MM.1S (cell line): ENCODE results near the gene PCLO.

Experiments
- DNase-seq: peaks from one replicate; pipeline ENCODE4 v3.0.0-alpha.2; 2015
- H2AFZ ChIP-seq: fragments of 300-600 bp; sonication (generic); 2 replicates; pipeline ENCODE4 v1.6.0; 2016; ENCODE audit warnings: antibody characterized with exemption, low read length
- H3F3A ChIP-seq: fragments of 300-600 bp; sonication (generic); 2 replicates; pipeline ENCODE4 v1.6.1; 2016; ENCODE audit warnings: mild to moderate bottlenecking, antibody characterized with exemption, low read length, moderate library complexity, mixed read lengths; ENCODE audit not compliant: insufficient read depth
- H3K27ac ChIP-seq: fragments of 300-600 bp; sonication (generic); 2 replicates; pipeline ENCODE4 v1.5.1; 2016; ENCODE audit warnings: mild to moderate bottlenecking, low read length
- H3K27me3 ChIP-seq: fragments of 300-600 bp; sonication (generic); replicated peaks from 2 replicates; pipeline ENCODE4 v1.6.0; 2016; ENCODE audit warnings: low read length; ENCODE audit not compliant: insufficient read depth
- H3K36me3 ChIP-seq: fragments of 300-600 bp; sonication (generic); replicated peaks from 2 replicates; pipeline ENCODE4 v1.6.1; 2016; ENCODE audit warnings: mild to moderate bottlenecking, low read length, mixed read lengths; ENCODE audit not compliant: insufficient read depth
- H3K4me1 ChIP-seq: fragments of 300-600 bp; sonication (generic); 2 replicates; pipeline ENCODE4 v1.6.1; 2016; ENCODE audit warnings: low read length, mixed read lengths
- H3K4me2 ChIP-seq: fragments of 300-600 bp; sonication (generic); 2 replicates; pipeline ENCODE4 v1.6.0; 2016; ENCODE audit warnings: low read depth, low read length
- H3K4me3 ChIP-seq: fragments of 300-600 bp; sonication (generic); 2 replicates; pipeline ENCODE4 v1.5.1; 2016; ENCODE audit warnings: low read length, mixed read lengths
- H3K79me2 ChIP-seq: fragments of 300-600 bp; sonication (generic); 2 replicates; pipeline ENCODE4 v1.6.1; 2016; ENCODE audit warnings: mixed run types, low read length, mixed read lengths
- H3K9ac ChIP-seq: fragments of 300-600 bp; sonication (generic); 2 replicates; pipeline ENCODE4 v1.6.1; 2016; ENCODE audit warnings: low read length, mixed read lengths
- H3K9me2 ChIP-seq: fragments of 300-600 bp; sonication (generic); replicated peaks from 2 replicates; pipeline ENCODE4 v1.6.1; 2016; ENCODE audit warnings: mild to moderate bottlenecking, low read length, mixed read lengths; ENCODE audit not compliant: insufficient read depth
- H3K9me3 ChIP-seq: fragments of 300-600 bp; sonication (generic); replicated peaks from 2 replicates; pipeline ENCODE4 v1.6.1; 2016; ENCODE audit warnings: mild to moderate bottlenecking, low read length, mixed read lengths; ENCODE audit not compliant: insufficient read depth
- H4K20me1 ChIP-seq: fragments of 300-600 bp; sonication (generic); 2 replicates; pipeline ENCODE4 v1.6.1; 2016; ENCODE audit warnings: mild to moderate bottlenecking, low read length, moderate library complexity, mixed read lengths; ENCODE audit not compliant: insufficient read depth
- CTCF ChIP-seq: fragments of 300-600 bp; sonication (generic); IDR thresholded peaks from 2 replicates; pipeline ENCODE4 v1.5.1; 2016; ENCODE audit warnings: antibody characterized with exemption, low read length, mixed read lengths
- EZH2 ChIP-seq: fragments of 300-600 bp; sonication (generic); optimal IDR thresholded peaks from 2 replicates; pipeline ENCODE3; 2017; ENCODE audit warnings: low read depth, mild to moderate bottlenecking, antibody characterized with exemption, low read length, mixed read lengths
- EZH2phosphoT487 ChIP-seq: fragments of 300-600 bp; sonication (generic); IDR thresholded peaks from 2 replicates; pipeline ENCODE4 v1.6.1; 2018; ENCODE audit warnings: antibody characterized with exemption, low read length

The PCLO gene

GRCh38 chr7:82705517-82706260 is 457.0 kb downstream of the PCLO start:
- no peak overlapping the region for H3K9ac ChIP-seq
- no peaks in the 10 kb centered on the region for H4K20me1 ChIP-seq
- no peak overlapping the region for H3K4me3 ChIP-seq
- 0 out of 2 replicates have a peak, but pooled peaks cover 4% of the 10 kb centered on the region for H3K4me1 ChIP-seq
- no peaks in the 10 kb centered on the region for H3K79me2 ChIP-seq
- no peaks in the 10 kb centered on the region; the same call in 1 of the 2 replicates for H3K9me2 ChIP-seq
- no peak overlapping the region for H3K4me2 ChIP-seq
- no peak overlapping the region for H3K27ac ChIP-seq
- H3K9me3 ChIP-seq, result no peaks in the 10 kb centered on the region
- no peak overlapping the region for H2AFZ ChIP-seq
- TF ChIP-seq CTCF, result no peak
- no peak for TF ChIP-seq EZH2phosphoT487
- no peak for TF ChIP-seq EZH2
- no peaks in the 10 kb centered on the region for H3F3A ChIP-seq
- no peaks in the 10 kb centered on the region for H3K27me3 ChIP-seq
- no peak for DNase-seq
- no peaks in the 10 kb centered on the region for H3K36me3 ChIP-seq

GRCh38 chr7:82704121-82704520 is 458.6 kb downstream of the PCLO start:
- H3K4me1 ChIP-seq, result 0 out of 2 replicates have a peak, but pooled peaks cover 4% of the 10 kb centered on the region
- H3F3A ChIP-seq, result no peaks in the 10 kb centered on the region
- no peaks in the 10 kb centered on the region for H3K36me3 ChIP-seq
- no peaks in the 10 kb centered on the region for H3K27me3 ChIP-seq
- no peak overlapping the region for H2AFZ ChIP-seq
- no peaks in the 10 kb centered on the region for H3K79me2 ChIP-seq
- no peak overlapping the region for H3K9ac ChIP-seq
- no peak for TF ChIP-seq EZH2phosphoT487
- H3K9me3 ChIP-seq, result no peaks in the 10 kb centered on the region
- no peaks in the 10 kb centered on the region for H4K20me1 ChIP-seq
- no peak overlapping the region for H3K4me3 ChIP-seq
- H3K9me2 ChIP-seq, result no peaks in the 10 kb centered on the region; the same call in 1 of the 2 replicates
- H3K4me2 ChIP-seq, result no peak overlapping the region
- DNase-seq, result no peak
- no peak overlapping the region for H3K27ac ChIP-seq
